Left renal cortex interstitium (tissue), 4 donors: ENCODE results near the gene DENND2A. TPM values are rescaled to one million over a fixed set of nuclear protein-coding genes. Genes with fewer than 3 reads are reported as not detected.
"Not testable (repeated sequence)": the region's sequence is repeated elsewhere in the genome, so short reads cannot be mapped to it uniquely, and the experiment has no call there.

ENCODE experiments used
- DNase-seq, 4 donors: peaks; one replicate each; pipeline ENCODE4 v3.0.0-alpha.2; 2013; ENCODE audit warnings: low read depth in 4 of 4, low spot score in 2 of 4, missing footprints in 1 of 4
- polyA plus RNA-seq, 4 donors: library from polyadenylated mRNA; unstranded; fragments of 120-200 nt; gene quantifications; one replicate each; pipeline ENCODE4 v1.2.1, GENCODE V29; 2013; ENCODE audit not compliant: insufficient read length in 4 of 4

DENND2A gene
- polyA plus RNA-seq, 4 donors: 35.1 to 41.5 (median 38.8) TPM

- DNase-seq: no peak
These were observed 82.6 kb downstream of the DENND2A start for GRCh38 chr7:140557809-140558518.

- no peak for DNase-seq
These were observed 83.5 kb downstream of the DENND2A start for GRCh38 chr7:140557069-140557468.

- DNase-seq: not testable (repeated sequence)
These were observed 87.4 kb downstream of the DENND2A start for GRCh38 chr7:140553236-140553635.

GRCh38 chr7:140552240-140552679, 88.4 kb downstream of the DENND2A start:
- DNase-seq: no peak

DNA sequence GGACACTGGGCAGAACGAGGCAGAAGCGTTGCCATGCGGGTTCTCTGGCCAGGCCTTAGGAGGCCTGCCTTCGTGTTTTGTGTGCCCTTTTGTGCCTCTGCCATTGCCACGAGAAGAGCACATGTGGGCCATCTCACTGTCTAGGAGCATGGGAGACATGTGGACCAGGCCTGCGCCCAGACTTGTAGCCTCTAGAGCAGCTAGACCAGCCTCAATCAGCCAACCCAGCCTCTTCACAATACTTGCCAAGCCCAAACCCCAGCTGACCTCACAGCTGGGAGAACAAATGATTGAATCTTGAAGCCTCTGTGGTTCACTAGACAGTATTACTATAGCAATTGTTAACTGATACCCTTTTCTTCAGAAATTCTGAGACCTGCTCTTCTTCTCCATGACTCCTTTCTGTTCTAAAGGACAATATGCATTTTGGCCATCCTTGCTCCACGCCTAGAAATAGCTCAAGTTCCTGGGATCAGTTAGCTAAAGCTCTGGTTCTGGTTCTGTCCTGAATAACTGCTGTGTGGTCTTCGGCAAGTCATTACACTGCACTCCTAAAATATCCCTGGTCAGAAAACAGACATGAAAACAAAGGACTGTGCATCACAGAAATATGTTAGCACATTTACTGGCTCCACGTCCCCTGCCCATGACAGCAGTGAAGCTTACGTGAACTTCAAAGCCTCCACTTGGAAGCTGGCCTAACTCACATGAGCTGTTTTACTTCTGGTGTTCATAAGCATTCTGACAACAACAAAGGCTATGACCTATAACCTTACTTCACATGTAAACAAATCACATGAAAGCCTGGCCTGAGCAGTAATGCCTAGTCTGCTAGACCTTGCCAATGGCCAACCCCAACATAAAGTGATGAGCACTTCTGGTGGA, 89.0 kb downstream of the DENND2A start:
- no peak for DNase-seq

DNA sequence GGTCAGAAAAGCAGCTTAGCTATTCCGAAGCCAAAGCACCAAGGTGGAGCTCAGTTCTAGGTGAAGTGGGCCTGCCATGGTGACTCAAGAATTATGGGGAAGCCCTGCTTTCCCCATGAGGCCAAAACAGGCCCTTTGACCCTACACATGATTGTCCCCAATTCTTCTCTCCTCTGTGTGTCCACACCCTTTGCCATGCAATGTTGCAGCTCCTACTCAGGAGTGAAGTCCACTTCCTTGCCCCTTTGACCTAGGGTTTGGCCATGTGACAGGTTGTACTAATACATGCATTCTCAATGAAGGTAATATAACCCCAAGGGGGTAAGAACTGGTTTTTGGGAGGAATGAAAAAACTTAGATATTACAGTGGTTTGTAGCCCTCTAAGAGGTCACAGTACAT, 93.7 kb downstream of the DENND2A start:
- no peak for DNase-seq

- DNase-seq: no peak
These were observed 96.2 kb downstream of the DENND2A start for GRCh38 chr7:140544388-140544826.

DNA sequence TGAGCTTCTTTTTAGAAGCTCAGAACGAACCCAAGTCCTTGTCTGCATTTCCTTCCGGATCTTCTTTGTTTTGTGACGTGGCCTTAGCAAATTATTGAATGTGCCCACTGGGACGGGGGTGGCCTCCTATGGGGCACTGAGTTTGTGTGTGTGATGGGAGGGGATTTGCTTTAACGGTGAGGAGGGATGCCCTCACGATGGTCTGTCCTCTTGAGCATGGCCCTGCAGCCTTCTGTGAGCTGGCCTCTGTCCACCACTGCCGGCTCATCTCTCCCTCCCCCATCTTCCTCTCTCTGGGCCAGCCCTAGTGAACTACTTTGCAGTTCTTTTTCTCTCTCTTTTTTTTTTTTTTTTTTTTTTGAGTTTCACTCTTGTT, 98.4 kb downstream of the DENND2A start:
- no peak for DNase-seq

GRCh38 chr7:140541513-140542227, 98.9 kb downstream of the DENND2A start:
- DNase-seq: peak in 3 of 4 donors; percentile 77 to 87 (median 83)

DNA sequence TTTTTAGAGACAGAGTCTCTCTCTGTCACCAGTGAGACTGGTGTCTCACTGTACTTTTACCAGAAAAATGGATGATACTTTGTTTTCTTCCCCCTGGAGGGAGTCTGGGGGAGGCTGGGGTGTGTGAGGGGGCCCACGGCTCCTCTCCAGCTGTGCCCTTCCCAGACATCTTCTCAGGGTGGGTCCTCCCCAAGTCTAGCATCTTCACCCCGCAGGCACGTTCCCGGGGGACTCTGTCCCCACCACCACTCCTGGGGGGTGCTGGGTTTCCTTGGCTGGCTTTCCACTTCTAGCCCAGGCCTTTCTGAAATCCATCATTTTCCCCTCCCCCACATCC, 99.5 kb downstream of the DENND2A start:
- DNase-seq: no peak

DNA sequence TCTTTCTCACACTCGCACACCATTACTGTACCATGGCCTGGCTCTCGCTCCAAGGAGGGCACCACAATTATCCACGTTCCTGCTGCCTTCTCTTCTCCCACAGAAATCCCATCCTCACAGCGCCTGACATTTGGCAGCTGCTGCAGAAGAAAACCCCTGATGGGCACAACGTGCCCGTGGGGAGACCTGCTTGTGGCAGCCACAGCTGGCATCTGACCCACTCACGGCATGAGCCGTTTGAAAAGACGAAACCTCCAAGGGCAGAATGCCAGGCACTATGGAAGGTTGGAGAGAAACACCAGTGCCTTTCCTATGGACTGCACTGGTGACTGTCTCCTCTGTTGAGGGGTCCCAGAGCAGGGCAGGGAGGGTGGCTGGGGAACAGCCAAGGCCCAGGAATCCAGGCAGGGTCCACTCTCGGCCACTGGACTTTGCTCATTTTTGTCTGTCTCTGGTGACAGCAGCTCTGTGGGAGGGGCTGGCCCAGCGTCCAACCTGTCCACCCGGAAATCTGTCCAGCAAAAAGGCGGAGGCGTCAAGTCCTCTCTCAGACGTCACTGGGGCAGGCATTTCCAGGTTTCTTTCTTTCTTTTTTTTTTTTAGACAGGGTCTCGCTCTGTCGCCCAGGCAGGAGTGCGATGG, 100.4 kb downstream of the DENND2A start:
- no peak for DNase-seq

DNA sequence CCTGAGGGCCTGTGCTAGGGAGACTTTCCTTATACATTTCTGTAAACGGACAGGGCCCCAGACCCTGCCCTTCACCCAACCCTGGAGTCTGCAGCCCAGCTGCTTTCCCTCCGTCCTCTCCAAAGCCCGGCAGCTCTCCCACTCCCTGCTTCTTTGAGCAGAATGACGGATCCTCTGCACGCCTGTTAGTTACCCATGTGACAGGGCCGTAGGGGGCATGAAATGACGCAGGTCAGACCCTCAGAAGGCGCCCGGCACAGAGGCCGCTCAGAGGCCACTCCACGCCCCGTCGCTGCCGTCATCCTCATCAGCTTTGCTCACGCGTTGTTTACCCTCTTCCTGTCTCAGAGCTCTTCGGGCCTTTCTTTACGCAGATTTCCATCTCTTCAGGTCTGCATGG, 101.2 kb downstream of the DENND2A start:
- DNase-seq: peak in 1 of 4 donors; percentile 48

DNA sequence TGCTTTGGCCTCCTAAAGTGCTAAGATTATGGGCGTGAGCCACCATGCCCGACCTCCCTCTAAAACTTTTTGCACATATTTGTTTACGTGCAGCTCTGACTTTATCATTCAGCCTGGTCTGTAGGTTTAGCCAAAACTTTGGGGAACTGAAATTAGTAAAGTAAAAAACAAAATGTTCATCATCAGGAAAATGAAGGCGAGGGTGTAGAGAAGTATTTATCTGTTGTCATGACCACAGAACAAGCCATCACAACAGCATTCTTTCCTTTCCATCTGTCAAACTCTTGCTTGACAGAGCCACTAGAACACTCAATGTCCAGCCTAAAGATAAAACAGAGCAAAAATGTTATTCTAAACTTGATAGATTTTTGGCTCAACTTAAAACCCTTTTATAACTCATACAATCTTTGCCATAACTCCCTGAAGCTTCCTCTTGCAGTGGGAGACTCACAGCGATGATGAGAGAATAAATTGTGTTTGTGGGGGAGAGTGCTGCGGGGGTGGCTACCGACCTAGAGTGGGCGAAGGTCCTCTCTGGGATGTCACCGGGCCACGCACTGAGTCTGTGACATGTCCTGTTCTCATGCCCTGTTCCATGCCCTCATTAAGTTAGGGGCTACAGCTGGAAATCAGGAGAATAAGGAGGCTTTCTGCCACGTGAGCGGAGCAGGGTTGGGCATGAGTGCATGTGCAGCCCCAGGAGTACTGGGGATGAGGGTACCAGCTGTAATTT, 102.7 kb downstream of the DENND2A start:
- DNase-seq: no peak

- DNase-seq: no peak
These were observed 105.9 kb downstream of the DENND2A start for GRCh38 chr7:140534743-140535142.

GRCh38 chr7:140533394-140533872, 107.2 kb downstream of the DENND2A start:
- DNase-seq: no peak

DNA sequence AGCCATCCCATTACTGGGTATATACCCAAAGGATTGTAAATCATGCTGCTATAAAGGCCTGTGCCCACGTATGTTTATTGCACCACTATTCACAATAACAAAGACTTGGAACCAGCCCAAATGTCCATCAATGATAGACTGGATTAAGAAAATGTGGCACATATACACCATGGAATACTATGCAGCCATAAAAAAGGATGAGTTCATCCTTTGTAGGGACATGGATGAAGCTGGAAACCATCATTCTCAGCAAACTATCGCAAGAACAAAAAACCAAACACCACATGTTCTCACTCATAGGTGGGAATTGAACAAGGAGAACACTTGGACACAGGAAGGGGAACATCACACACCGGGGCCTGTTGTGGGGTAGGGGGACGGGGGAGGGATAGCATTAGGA, 111.2 kb downstream of the DENND2A start:
- DNase-seq: not testable (repeated sequence)

- no peak for DNase-seq
These were observed 113.6 kb downstream of the DENND2A start for GRCh38 chr7:140526787-140527664.

DNA sequence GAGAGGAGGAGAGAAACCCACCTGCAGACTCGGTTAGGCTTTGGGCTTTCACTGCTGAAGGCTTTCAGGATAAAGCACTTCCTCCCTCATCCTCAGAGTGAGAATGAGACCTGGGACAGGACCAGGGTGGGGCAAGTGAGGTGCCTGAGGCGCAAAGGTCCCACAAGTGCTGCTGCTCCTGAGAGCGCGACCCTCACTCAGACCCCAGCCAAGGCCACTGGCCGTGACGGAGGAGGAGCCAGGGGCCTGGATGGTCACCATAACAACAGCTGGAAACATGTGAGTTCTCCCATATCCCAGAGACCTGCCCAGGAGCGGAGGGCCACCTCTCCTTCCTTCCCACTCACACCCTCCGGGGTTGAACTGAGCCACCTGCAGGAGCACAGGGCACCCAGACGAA, 114.4 kb downstream of the DENND2A start:
- DNase-seq: no peak

- DNase-seq: no peak
These were observed 114.9 kb downstream of the DENND2A start for GRCh38 chr7:140525743-140526142.
